Heart right ventricle (tissue), 16 donors: Measurements from ENCODE around the gene TMEM186. TPM values are rescaled to one million over a fixed set of nuclear protein-coding genes. Genes with fewer than 3 reads are reported as not detected.
A peak's percentile ranks its signal among the peaks of the same experiment; 100 is the strongest.

Experiments
- ATAC-seq, 8 donors: fragments of 200-7000 bp; cut with Tn5 transposase; one replicate each; pipeline ENCODE4 v1.9.1; 2020; ENCODE audit warnings: mild to moderate bottlenecking in 8 of 8, moderate library complexity in 8 of 8, moderate number of reproducible peaks in 1 of 8
- DNase-seq, 2 donors: peaks; one replicate each; pipeline ENCODE4 v3.0.0-alpha.2; 2020
- H3K27ac ChIP-seq, 10 donors: fragments of 200-600 bp; sonication (generic) in 2 of 10; one replicate each; pipeline versions ENCODE4 v1.5.0 to v1.8.0; 2020 to 2022; ENCODE audit warnings: mild to moderate bottlenecking in 3 of 10
- H3K27me3 ChIP-seq, 7 donors: fragments of 200-600 bp; one replicate each; pipeline ENCODE4 v1.8.0; 2021 to 2022; ENCODE audit warnings: mild to moderate bottlenecking in 2 of 7
- H3K36me3 ChIP-seq, 9 donors: fragments of 200-600 bp; sonication (generic) in 1 of 9; one replicate each; pipeline versions ENCODE4 v1.5.0 to v1.8.0; 2020 to 2022; ENCODE audit warnings: mild to moderate bottlenecking in 2 of 9
- H3K4me1 ChIP-seq, 9 donors: fragments of 200-600 bp; sonication (generic) in 1 of 9; one replicate each; pipeline versions ENCODE4 v1.5.0 to v1.8.0; 2020 to 2022; ENCODE audit warnings: mild to moderate bottlenecking in 4 of 9
- H3K4me3 ChIP-seq, 10 donors: fragments of 200-600 bp; sonication (generic) in 2 of 10; one replicate each; pipeline versions ENCODE4 v1.5.0 to v1.8.0; 2020 to 2022; ENCODE audit warnings: mild to moderate bottlenecking in 7 of 10, moderate library complexity in 2 of 10
- H3K9me3 ChIP-seq, 11 donors: fragments of 200-600 bp in 10 of 11; sonication (generic) in 2 of 11; one replicate each; pipeline versions ENCODE4 v1.5.0 to v1.8.0; 2013 to 2022; ENCODE audit warnings: mild to moderate bottlenecking in 2 of 11, control low read depth in 1 of 11, moderate library complexity in 1 of 11
- WGBS, 2 donors: extraction: QIAGEN DNeasy Blood & Tissue Kit; methylation state at CpG; one replicate each; pipeline ENCODE4 v1.1.7; 2013; ENCODE audit warnings: inconsistent platforms in 1 of 2; 5-methylcytosine and 5-hydroxymethylcytosine counted together
- intact Hi-C, 10 donors: fragments of 100-400 bp; cut with DNase I; formaldehyde crosslinking; loops; one replicate each; pipeline versions ENCODE4 v1.11.1 to v1.14.2; 2022
- polyA plus RNA-seq, 2 donors: library from polyadenylated mRNA; stranded (reverse); fragments of 200-250 nt; gene quantifications; one replicate each; pipeline ENCODE4 v1.2.3, GENCODE V29; 2013
- total RNA-seq, 10 donors: library from RNA; stranded (reverse); fragmentation: NEBNext Ultra II Directional in 3 of 10; extraction: Animal tissue kit (Norgen Biotek cat#: 25700) in 3 of 10; gene quantifications; one replicate each; pipeline versions ENCODE4 v1.2.1 to v1.2.4, GENCODE V29; 2021 to 2023
- TF ChIP-seq, protein P1 (sequence below), 9 donors: fragments of 200-600 bp; sonication (generic) in 2 of 9; IDR thresholded peaks; one replicate each; pipeline versions ENCODE4 v1.5.0 to v1.8.0; 2021 to 2022; ENCODE audit warnings: antibody characterized with exemption in 9 of 9, mild to moderate bottlenecking in 5 of 9, moderate library complexity in 1 of 9
- donor health status: Arrhythmogenic right ventricular cardiomyopathy.
- donor health status: ischemic (EF 13 %, LVEDD 7.1; RV severe dilation, severe dysfunction).
- donor health status: healthy with polysubstance abuse.
- donor health status: DM: no; HTN: yes; CAD: no.
- donor health status: DM: no; HTN: no; CAD: no.
- donor health status: ischemic (EF 25% LVEDD 6.9; RV normal size, moderate dysfunction).
- donor health status: ischemic (EF 25% LVEDD 5.7; RV mildly dilated, moderate dysfunction).
- donor health status: healthy.
- donor health status: DM: yes; HTN: yes; CAD: no.
- donor health status: Ischemic cardiomyopathy.
- donor health status: ischemic (EF 35%, LVEDD 5.7; RV mildly dilated, moderate dysfunction).
- donor health status: nonischemic (EF 11% LVEDD 7.7; RV severe dilation, severe dysfunction).
- donor health status: DM: yes; HTN: yes; CAD: no.
- donor health status: PGD.
- donor health status: ischemic (EF 29% LVEDD 5.4; RV normal size, mild dysfunction).
- donor health status: nonischemic (EF 23%, LVEDD 6.1; RV moderate dilation, normal function).

The TMEM186 gene
- total and polyA plus RNA-seq, 12 donors = 7.5 to 15.1 (median 13.9) TPM

DNA sequence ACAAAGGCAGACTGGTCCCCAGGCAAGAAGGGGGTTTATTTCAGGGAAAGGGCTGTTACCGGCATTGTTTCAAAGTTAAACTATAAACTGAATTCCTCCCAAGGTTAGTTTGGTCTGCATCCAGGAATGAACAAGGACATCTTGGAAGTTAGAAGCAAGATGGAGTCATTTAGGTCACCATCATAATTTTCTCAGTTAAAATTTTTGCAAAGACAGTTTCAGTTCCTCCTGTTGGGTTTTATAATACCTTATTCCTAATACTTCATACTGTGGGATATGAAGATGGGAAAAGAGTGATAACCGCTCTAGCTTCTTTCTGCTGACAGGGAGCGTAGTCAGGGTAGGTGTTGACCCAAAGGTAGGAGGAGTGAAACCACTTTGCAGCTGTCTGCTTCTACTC is 25.0 kb upstream of the TMEM186 start:
- no peak overlapping the region for H3K4me3 ChIP-seq
- peaks cover 0 to 16% (median 5%) of the 10 kb centered on the region in 9 donors for H3K4me1 ChIP-seq
- intact Hi-C loops = loop anchor here in 1 of 10 donors (2.0 kb wide), 1 partner anchor 70 kb away; no protein-coding TSS in a partner anchor
- H3K9me3 ChIP-seq = no peaks in the 10 kb centered on the region
- ATAC-seq (no peak), DNase-seq (no peak)
- no peak overlapping the region for H3K27ac ChIP-seq
- WGBS, 2 donors = 94 to 98% methylated on average over 3 of the region's 3 CpGs
- TF ChIP-seq, protein P1, sequence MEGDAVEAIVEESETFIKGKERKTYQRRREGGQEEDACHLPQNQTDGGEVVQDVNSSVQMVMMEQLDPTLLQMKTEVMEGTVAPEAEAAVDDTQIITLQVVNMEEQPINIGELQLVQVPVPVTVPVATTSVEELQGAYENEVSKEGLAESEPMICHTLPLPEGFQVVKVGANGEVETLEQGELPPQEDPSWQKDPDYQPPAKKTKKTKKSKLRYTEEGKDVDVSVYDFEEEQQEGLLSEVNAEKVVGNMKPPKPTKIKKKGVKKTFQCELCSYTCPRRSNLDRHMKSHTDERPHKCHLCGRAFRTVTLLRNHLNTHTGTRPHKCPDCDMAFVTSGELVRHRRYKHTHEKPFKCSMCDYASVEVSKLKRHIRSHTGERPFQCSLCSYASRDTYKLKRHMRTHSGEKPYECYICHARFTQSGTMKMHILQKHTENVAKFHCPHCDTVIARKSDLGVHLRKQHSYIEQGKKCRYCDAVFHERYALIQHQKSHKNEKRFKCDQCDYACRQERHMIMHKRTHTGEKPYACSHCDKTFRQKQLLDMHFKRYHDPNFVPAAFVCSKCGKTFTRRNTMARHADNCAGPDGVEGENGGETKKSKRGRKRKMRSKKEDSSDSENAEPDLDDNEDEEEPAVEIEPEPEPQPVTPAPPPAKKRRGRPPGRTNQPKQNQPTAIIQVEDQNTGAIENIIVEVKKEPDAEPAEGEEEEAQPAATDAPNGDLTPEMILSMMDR (IDR thresholded peaks at IDR 0.05) = no peak
- no peaks in the 10 kb centered on the region for H3K27me3 ChIP-seq
- H3K36me3 ChIP-seq = peaks cover 0 to 94% (median 19%) of the 10 kb centered on the region in 9 donors

DNA sequence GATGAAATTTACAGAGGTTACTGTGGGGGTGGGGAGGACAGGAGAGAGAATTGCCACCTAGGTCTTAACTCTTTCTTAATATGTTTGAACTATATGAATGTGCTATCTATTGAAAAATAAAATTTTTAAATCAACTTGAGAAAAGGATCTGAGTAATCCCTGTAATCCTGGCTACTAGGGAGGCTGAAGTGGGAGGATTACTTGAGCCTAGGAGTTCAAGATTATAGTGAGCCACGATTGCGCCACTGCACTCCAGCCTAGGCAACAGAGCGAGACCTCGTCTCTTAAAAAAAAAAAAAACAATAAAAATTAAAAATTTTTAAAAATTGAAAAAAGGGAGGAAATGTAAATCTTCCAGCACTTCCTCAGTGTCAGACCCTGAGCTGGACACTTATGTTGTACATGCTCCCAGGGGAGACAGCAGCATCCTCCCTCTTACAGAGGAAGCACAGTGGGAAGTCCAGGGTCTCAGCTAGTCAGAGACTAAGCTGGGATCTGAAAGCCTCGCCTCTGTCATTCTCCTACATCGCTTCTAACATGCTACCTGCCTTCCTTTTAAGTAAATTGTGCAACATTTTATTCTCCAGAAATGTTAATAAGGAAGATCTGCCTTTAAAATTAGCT is 22.1 kb upstream of the TMEM186 start:
- TF ChIP-seq, protein P1 (IDR thresholded peaks at IDR 0.05) = no peak
- Histone ChIP-seq H3K36me3 (peaks cover 0 to 98% (median 39%) of the 10 kb centered on the region in 9 donors), H3K27me3 (no peaks in the 10 kb centered on the region), H3K9me3 (no peaks in the 10 kb centered on the region), H3K27ac (peak overlapping the region in 1 of 10 donors; percentile 8), H3K4me1 (peaks cover 0 to 21% (median 0%) of the 10 kb centered on the region in 9 donors), H3K4me3 (no peak overlapping the region)
- DNase-seq (no peak), ATAC-seq (peak in 2 of 8 donors; percentile 62 to 67)
- 76 to 81% methylated on average over 6 of the region's 6 CpGs for WGBS, 2 donors
- intact Hi-C loops = no loop called here

DNA sequence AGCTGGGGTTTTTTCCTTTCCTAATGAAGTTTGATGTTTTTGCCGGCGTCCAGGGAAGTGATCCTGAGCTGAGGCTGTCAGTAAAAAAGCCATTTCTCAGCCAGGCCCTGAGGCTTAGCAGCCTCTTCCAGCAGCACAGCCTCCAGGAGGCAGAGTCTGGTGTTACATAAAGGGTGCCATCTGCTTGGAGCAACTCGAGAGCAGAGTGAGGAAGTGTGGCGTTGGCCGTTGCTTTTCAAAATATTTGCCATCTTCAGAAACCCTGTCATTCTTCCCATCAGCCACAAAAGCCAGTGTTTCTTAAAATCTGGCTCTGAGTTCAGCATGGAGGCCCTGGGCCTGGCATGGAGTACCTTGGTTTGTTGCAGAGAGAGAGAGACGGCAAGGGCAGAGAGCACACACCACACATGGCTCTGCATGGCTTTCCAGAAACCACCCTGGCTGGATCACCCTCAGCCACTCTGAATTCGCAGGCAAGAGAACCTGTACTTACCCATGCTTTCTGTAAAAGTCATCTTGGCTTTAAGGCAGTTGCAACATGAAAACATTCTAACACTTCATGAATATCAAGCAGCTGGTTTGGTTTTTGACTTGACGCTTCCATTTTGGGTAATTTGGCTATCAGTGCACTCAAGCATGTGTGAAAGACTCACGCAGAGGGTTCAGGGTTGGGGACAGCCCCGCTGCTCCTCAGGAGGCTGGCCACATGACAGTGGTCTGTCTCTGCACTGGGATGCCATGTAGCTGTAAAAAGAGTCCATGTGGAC is 21.2 kb upstream of the TMEM186 start:
- TF ChIP-seq, protein P1 (IDR thresholded peaks at IDR 0.05) = no peak
- peaks cover 0 to 100% (median 47%) of the 10 kb centered on the region in 9 donors for H3K36me3 ChIP-seq
- DNase-seq (no peak), ATAC-seq (no peak)
- peaks cover 0 to 21% (median 0%) of the 10 kb centered on the region in 9 donors for H3K4me1 ChIP-seq
- 83 to 84% methylated on average over 10 of the region's 10 CpGs for whole genome bisulfite sequencing, 2 donors
- no peaks in the 10 kb centered on the region for H3K27me3 ChIP-seq
- no peak overlapping the region for H3K4me3 ChIP-seq
- H3K9me3 ChIP-seq = no peaks in the 10 kb centered on the region
- H3K27ac ChIP-seq = no peak overlapping the region
- intact Hi-C loops = no loop called here

DNA sequence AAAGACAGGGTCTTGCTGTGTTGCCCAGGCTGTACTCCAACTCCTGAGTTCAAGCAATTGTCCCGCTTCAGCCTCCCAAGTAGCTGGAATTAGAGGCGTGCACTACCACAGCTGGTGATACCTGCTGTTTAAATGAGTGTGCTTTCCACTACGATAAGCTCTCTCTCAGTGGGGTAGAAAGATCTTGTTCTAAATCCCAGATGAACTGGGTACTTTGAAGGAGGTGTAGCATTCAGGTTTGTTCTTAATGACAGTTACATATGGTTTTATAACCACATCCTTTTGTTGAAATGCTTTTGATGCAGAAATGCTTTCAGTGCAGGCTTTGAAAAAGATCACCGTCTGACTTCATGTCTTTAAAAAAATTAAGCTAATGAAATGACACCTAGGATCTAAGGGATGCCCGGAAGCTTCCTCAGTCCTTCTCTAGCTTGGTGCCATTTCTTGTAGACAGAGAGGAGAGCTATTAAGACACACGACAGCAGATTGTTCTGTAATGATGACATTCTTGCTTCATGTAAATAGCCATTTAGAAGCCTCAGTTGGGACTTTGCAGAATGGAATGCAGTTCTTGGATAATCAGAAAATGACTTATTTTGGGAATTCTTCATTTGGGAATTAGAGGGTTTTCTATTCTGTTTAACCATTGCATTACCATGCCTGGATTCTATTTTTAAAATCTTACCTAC is 19.7 kb upstream of the TMEM186 start:
- ATAC-seq (no peak), DNase-seq (no peak)
- Histone ChIP-seq H3K27ac (no peak overlapping the region), H3K4me3 (no peak overlapping the region), H3K36me3 (peaks cover 0 to 100% (median 62%) of the 10 kb centered on the region in 9 donors), H3K9me3 (no peaks in the 10 kb centered on the region), H3K27me3 (no peaks in the 10 kb centered on the region), H3K4me1 (peaks cover 0 to 21% (median 0%) of the 10 kb centered on the region in 9 donors)
- intact Hi-C loops = no loop called here
- TF ChIP-seq, protein P1 (IDR thresholded peaks at IDR 0.05) = no peak
- WGBS, 2 donors = 73 to 87% methylated on average over 6 of the region's 6 CpGs
